Germinal center (tissue), 1 donor: ENCODE results near the gene PEF1.

Experiments
- DNase-seq: peaks from one replicate; pipeline ENCODE4 v3.0.0; 2012; ENCODE audit warnings: mixed read lengths, low spot score

Gene PEF1

GRCh38 chr1:31655104-31655503 lies 10.4 kb upstream of the PEF1 start:
- DNase-seq, result no peak

GRCh38 chr1:31654474-31654776 lies 9.7 kb upstream of the PEF1 start:
- no peak for DNase-seq

GRCh38 chr1:31653717-31654473 lies 9.2 kb upstream of the PEF1 start:
- DNase-seq, result no peak

- DNase-seq, result no peak
Measured at GRCh38 chr1:31652891-31653499, 8.3 kb upstream of the PEF1 start.

GRCh38 chr1:31651766-31652165 lies 7.1 kb upstream of the PEF1 start:
- no peak for DNase-seq

DNA sequence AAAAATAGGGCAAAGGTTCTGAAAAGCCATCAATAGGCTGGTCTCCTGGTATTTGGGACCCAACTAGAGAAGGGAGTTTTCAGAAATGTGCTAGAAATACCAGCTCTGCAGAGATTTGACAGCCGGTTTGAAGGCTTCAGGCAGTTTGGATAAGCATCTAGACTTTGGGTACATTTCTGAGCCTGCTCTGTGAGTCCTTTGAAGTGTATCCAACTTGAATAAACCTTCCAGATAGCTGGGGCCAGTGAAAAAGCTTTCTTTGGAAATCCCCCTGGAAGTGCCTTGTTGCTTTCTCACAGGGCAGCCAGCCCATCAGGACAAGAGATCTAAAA lies 6.4 kb upstream of the PEF1 start:
- DNase-seq, result no peak

- no peak for DNase-seq
Measured at GRCh38 chr1:31650161-31651088, 5.7 kb upstream of the PEF1 start.

DNA sequence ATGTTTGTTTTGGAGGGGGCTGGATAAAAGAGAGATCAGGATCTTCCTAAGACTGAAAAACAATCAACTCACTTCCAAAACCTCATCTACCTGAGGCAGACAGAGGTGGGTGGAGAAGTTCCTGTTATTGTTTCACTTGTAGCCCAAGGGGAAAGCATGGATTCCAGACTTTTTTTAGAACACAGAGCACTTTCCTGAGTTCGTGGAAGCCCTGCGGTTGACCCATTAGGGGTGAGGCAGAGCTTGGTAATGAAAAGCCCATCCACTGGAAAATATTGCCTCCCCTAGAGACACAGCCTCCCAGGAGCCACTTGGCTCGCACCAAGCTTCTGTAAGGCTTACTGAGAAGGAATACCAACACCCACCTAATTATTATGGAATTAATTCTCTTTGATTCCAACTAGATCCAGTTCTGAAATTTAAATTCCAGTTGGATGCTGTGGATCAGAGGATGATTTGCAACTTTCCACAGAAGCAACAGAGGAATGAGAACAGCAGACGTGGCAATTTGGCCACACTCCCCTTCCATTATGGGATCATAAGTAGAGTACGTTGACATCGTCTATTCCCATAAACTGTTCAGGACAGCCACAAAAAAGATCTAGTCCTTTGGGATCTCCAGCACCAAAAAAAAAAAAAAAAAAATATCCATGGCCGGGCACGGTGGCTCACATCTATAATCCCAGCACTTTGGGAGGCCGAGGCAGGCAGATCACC lies 4.1 kb upstream of the PEF1 start:
- no peak for DNase-seq

GRCh38 chr1:31648190-31648589 lies 3.5 kb upstream of the PEF1 start:
- no peak for DNase-seq

- no peak for DNase-seq
Measured at GRCh38 chr1:31647106-31647505, 2.4 kb upstream of the PEF1 start.

GRCh38 chr1:31646259-31646960 lies 1.7 kb upstream of the PEF1 start:
- no peak for DNase-seq

GRCh38 chr1:31645274-31645568 lies 545 bp upstream of the PEF1 start:
- DNase-seq, result no peak

GRCh38 chr1:31643976-31644559 lies 608 bp downstream of the PEF1 start:
- DNase-seq, result no peak

DNA sequence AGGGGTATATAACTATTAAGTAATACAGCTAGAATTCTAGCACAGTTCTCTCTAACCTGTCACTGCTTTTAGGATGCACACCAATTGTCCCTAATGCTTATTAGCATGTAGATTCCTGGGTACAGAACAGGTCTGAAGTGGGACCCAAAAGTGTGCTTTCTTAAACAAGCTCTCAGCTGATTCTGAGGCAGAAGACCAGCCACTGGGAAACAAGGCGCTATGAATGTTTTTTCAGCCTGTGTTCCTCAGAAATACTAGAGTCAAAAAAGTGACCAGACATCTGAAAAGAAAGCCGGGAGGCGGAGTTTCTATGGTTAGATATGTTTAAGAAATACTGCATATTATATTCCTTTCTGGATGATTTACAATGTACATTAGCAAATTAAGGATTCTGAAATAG lies 1.8 kb downstream of the PEF1 start:
- no peak for DNase-seq

DNA sequence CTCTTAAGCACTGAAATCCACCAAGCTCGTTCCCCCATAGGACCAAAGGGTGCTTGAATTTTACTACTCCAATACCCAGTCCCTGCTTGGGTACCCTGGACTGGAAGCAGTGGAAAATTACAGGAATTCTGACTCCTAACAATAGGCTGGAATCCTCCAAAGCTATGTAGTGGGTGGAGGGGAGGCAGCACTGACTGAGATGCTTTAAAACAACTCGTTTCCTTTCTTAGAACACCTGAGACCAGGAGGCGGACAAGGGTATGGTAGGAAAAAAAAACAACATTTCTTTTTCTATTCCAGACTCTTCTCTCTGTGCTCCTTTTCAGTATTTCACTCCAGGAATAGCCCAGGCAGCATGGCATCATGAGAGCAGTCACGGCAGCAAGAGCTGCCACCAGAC lies 2.3 kb downstream of the PEF1 start:
- DNase-seq, result no peak

GRCh38 chr1:31640964-31641363 lies 3.7 kb downstream of the PEF1 start:
- DNase-seq, result no peak

DNA sequence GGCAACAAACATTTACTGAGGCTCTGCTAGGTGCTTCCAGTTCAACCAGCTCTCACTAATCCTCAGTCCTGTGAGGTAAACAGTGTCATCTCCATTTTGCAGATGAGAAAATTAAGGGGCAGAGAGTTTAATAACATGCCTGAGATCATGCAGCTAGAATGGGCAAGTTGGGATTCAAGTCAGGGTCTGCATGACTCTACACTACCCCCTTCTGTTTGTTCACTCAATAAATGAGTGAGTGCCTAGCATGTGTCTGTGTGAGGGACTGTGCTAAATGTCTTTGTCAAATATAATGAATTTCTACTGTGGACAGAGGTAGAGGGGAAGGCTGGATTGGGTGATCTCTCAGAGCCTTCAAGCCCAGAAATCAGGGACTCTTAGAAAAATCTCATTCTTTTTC lies 4.5 kb downstream of the PEF1 start:
- DNase-seq, result no peak

- DNase-seq, result no peak
Measured at GRCh38 chr1:31639543-31639942, 5.1 kb downstream of the PEF1 start.

GRCh38 chr1:31637915-31638673 lies 6.6 kb downstream of the PEF1 start:
- no peak for DNase-seq

DNA sequence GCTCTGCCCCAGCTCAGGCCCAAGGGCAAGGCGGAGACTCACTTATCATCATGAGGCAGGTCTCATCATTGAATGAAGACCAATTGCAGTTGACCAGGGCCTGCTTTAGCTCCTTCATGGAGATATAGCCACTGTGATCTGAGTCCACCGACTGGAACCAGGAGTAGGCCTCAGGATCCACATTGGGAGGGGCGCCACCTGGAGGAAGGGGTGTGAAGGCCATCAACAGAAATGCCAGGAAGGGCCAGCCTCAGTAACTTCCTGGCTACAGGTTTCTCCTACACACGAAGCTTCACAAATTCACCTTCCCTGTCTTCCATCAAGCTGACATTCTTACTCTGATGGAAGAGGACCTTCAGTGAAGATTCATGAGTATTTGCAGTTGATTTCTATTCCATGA lies 11.6 kb downstream of the PEF1 start:
- no peak for DNase-seq

DNA sequence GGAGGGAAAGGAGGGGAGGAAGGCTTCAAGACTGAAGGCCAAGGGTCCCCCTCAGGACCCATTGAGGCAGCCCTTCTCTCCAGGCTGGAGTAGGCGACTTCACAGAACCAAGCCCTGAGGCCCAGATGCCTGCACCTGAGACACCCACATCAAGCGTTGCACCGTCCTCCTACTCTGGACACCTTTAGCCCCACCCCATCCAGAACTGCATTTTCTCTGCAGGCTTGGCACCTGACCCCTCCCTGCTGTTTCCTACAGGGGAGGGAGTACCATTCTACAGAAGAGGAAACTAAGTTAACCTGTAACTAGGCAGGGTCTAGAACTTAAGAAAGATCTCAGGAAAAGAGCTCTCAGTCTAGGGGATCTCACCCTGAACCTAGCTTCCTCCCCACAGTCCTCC lies 12.0 kb downstream of the PEF1 start:
- no peak for DNase-seq
